H1 (cell line): ENCODE measurements around the gene MACROD2. TPM values are rescaled to one million over a fixed set of nuclear protein-coding genes. Genes with fewer than 3 reads are reported as not detected.

Experiments used
- CTCF ChIA-PET: fragments of 300-600 bp; sonication (Branson Sonifier 250); formaldehyde crosslinking; loops from one replicate; lab custom pipeline; 2021; ENCODE audit not compliant: partially characterized antibody; lab: Charles Lee
- POLR2A ChIA-PET: fragments of 300-600 bp; sonication (Branson Sonifier 250); formaldehyde crosslinking; loops from one replicate; lab custom pipeline; 2021; ENCODE audit warnings: inconsistent platforms; ENCODE audit not compliant: partially characterized antibody; lab: Charles Lee
- DNase-seq, 2 experiments: peaks; one replicate each; pipeline versions ENCODE4 v3.0.0 to v3.0.0-alpha.2; 2010 to 2022; ENCODE audit warnings: low spot score in 2 of 2, low read depth in 1 of 2, mixed read lengths in 1 of 2
- FAIRE-seq: peaks from 2 replicates; lab custom pipeline; 2011; peaks lifted over from hg19 to GRCh38; lab: Jason Lieb, UNC
- H2AFZ ChIP-seq: 2 replicates; pipeline ENCODE4 v1.8.1; 2012; ENCODE audit warnings: low read length, inconsistent platforms
- H2AK5ac ChIP-seq: 2 replicates; pipeline ENCODE4 v1.6.1; 2013; ENCODE audit warnings: low read depth, low read length
- H2BK120ac ChIP-seq: replicated peaks from 2 replicates; pipeline ENCODE3; 2013; ENCODE audit warnings: low read depth, low read length, inconsistent platforms
- H2BK12ac ChIP-seq: 2 replicates; pipeline ENCODE4 v1.6.1; 2013; ENCODE audit warnings: low read depth, low read length
- H2BK15ac ChIP-seq: 2 replicates; pipeline ENCODE4 v1.6.1; 2013; ENCODE audit warnings: low read length
- H2BK20ac ChIP-seq: 2 replicates; pipeline ENCODE4 v1.6.1; 2013; ENCODE audit warnings: low read length
- H2BK5ac ChIP-seq: 2 replicates; pipeline ENCODE4 v1.6.1; 2013; ENCODE audit warnings: low read depth, low read length
- H3K14ac ChIP-seq: 2 replicates; pipeline ENCODE4 v1.6.1; 2013; ENCODE audit warnings: inconsistent platforms; ENCODE audit not compliant: insufficient read length
- H3K18ac ChIP-seq: 2 replicates; pipeline ENCODE4 v1.6.1; 2013; ENCODE audit warnings: low read length; ENCODE audit errors: extremely low read depth
- H3K23ac ChIP-seq: 2 replicates; pipeline ENCODE4 v1.6.1; 2013; ENCODE audit warnings: inconsistent platforms; ENCODE audit not compliant: insufficient read length
- H3K23me2 ChIP-seq: 2 replicates; pipeline ENCODE4 v1.6.1; 2013; ENCODE audit warnings: low read depth, low read length
- H3K27ac ChIP-seq: 2 replicates; pipeline ENCODE4 v1.6.1; 2011; ENCODE audit warnings: low read depth, low read length, inconsistent platforms
- H3K27me3 ChIP-seq, 4 experiments: replicated peaks in 1 of 4; 1 replicate in 1 of 4; 2 replicates in 3 of 4; pipeline versions ENCODE4 v1.6.1 to v1.8.1; 2011 to 2013; ENCODE audit warnings: low read length in 3 of 4, mild to moderate bottlenecking in 3 of 4, inconsistent platforms in 2 of 4, mixed read lengths in 2 of 4, moderate library complexity in 1 of 4; ENCODE audit not compliant: control insufficient read depth in 3 of 4, insufficient read depth in 3 of 4; ENCODE audit errors: extremely low read depth in 1 of 4
- H3K36me3 ChIP-seq, 4 experiments: 2 replicates each; pipeline versions ENCODE4 v1.6.1 to v1.8.1; 2011 to 2013; ENCODE audit warnings: mild to moderate bottlenecking in 4 of 4, low read length in 3 of 4, moderate library complexity in 2 of 4, control low read depth in 1 of 4, inconsistent platforms in 1 of 4; ENCODE audit not compliant: insufficient read depth in 4 of 4, control insufficient read depth in 2 of 4
- H3K4ac ChIP-seq: replicated peaks from 2 replicates; pipeline ENCODE3; 2013; ENCODE audit warnings: low read length, low read depth, mixed read lengths, inconsistent platforms; ENCODE audit not compliant: insufficient read length
- H3K4me1 ChIP-seq, 4 experiments: replicated peaks in 1 of 4; 1 replicate in 1 of 4; 2 replicates in 3 of 4; pipeline versions ENCODE4 v1.6.1 to v1.8.1; 2011 to 2013; ENCODE audit warnings: low read length in 3 of 4, inconsistent platforms in 2 of 4, mixed read lengths in 1 of 4; ENCODE audit not compliant: insufficient read depth in 4 of 4, control insufficient read depth in 3 of 4
- H3K4me2 ChIP-seq, 2 experiments: 2 replicates each; pipeline versions ENCODE4 v1.6.1 to v1.8.1; 2011 to 2013; ENCODE audit warnings: low read depth in 2 of 2, low read length in 2 of 2, control low read depth in 1 of 2, inconsistent platforms in 1 of 2, mild to moderate bottlenecking in 1 of 2; ENCODE audit not compliant: insufficient read depth in 1 of 2
- H3K4me3 ChIP-seq, 4 experiments: fragments of 200-600, 300-600 bp in 1 of 4; sonication (generic), shearing (Covaris generic), sonication (Bioruptor Twin) in 1 of 4; 2 replicates each; pipeline versions ENCODE4 v1.5.1 to v1.8.1; 2011 to 2016; ENCODE audit warnings: low read length in 4 of 4, low read depth in 3 of 4, control low read depth in 2 of 4, inconsistent platforms in 2 of 4, mild to moderate bottlenecking in 2 of 4, mixed read lengths in 1 of 4, moderate library complexity in 1 of 4; ENCODE audit not compliant: insufficient read depth in 2 of 4; ENCODE audit errors: extremely low read depth in 1 of 4
- H3K56ac ChIP-seq: replicated peaks from 2 replicates; pipeline ENCODE3; 2013; ENCODE audit warnings: low read depth, mild to moderate bottlenecking, mixed read lengths, low read length, inconsistent platforms; ENCODE audit not compliant: insufficient read length
- H3K79me1 ChIP-seq: 2 replicates; pipeline ENCODE4 v1.6.1; 2013; ENCODE audit warnings: low read depth, low read length, control low read depth
- H3K79me2 ChIP-seq, 2 experiments: 2 replicates each; pipeline versions ENCODE4 v1.6.1 to v1.8.1; 2012 to 2013; ENCODE audit warnings: low read length in 2 of 2, mild to moderate bottlenecking in 2 of 2, inconsistent platforms in 1 of 2; ENCODE audit not compliant: insufficient read depth in 2 of 2, control insufficient read depth in 1 of 2
- H3K9ac ChIP-seq, 4 experiments: replicated peaks in 1 of 4; 1 replicate in 1 of 4; 2 replicates in 3 of 4; pipeline versions ENCODE4 v1.6.1 to v1.8.1; 2011 to 2013; ENCODE audit warnings: low read depth in 3 of 4, low read length in 3 of 4, control low read depth in 2 of 4, mild to moderate bottlenecking in 2 of 4, moderate library complexity in 2 of 4, inconsistent platforms in 1 of 4; ENCODE audit errors: extremely low read depth in 1 of 4
- H3K9me3 ChIP-seq, 2 experiments: 2 replicates each; pipeline versions ENCODE4 v1.6.1 to v1.8.1; 2012 to 2013; ENCODE audit warnings: mild to moderate bottlenecking in 2 of 2, moderate library complexity in 2 of 2, control low read depth in 1 of 2, inconsistent platforms in 1 of 2, low read depth in 1 of 2, low read length in 1 of 2, mixed read lengths in 1 of 2; ENCODE audit not compliant: insufficient read depth in 2 of 2
- H4K20me1 ChIP-seq, 2 experiments: replicated peaks in 1 of 2; 2 replicates each; pipeline versions ENCODE3 to v1.8.1; 2011 to 2013; ENCODE audit warnings: inconsistent platforms in 2 of 2, low read length in 2 of 2, mild to moderate bottlenecking in 1 of 2; ENCODE audit not compliant: insufficient read depth in 2 of 2, control insufficient read depth in 1 of 2
- H4K5ac ChIP-seq: 2 replicates; pipeline ENCODE4 v1.6.1; 2013; ENCODE audit warnings: low read length, low read depth, mixed read lengths, inconsistent platforms; ENCODE audit not compliant: insufficient read length
- H4K8ac ChIP-seq: 2 replicates; pipeline ENCODE4 v1.8.0; 2013; ENCODE audit warnings: mild to moderate bottlenecking, moderate library complexity, low read length, inconsistent platforms; ENCODE audit not compliant: insufficient read depth; ENCODE audit errors: extremely low read depth
- H4K91ac ChIP-seq: replicated peaks from 2 replicates; pipeline ENCODE3; 2013; ENCODE audit warnings: low read length, mixed read lengths, inconsistent platforms; ENCODE audit not compliant: insufficient read length
- BRCA1 ChIP-seq: IDR thresholded peaks from 2 replicates; pipeline ENCODE4 v1.6.1; 2012; ENCODE audit warnings: low read depth, low read length, improper control_type of control experiment
- CBX8 ChIP-seq: fragments of 300-800, 300-1000 bp; sonication (generic); IDR thresholded peaks from 2 replicates; pipeline ENCODE4 v1.7.1; 2016; ENCODE audit warnings: low read depth, low read length, borderline replicate concordance
- MAFK ChIP-seq: IDR thresholded peaks from 2 replicates; pipeline ENCODE4 v1.6.1; 2012; ENCODE audit warnings: low read depth, mild to moderate bottlenecking, improper control_type of control experiment, low read length
- PHF8 ChIP-seq: fragments of 200-600 bp; sonication (generic); conservative IDR thresholded peaks from 2 replicates; pipeline ENCODE4 v1.7.1; 2012; ENCODE audit warnings: low read depth, mild to moderate bottlenecking, inconsistent platforms, low read length, moderate library complexity
- POLR2AphosphoS5 ChIP-seq: IDR thresholded peaks from 2 replicates; pipeline ENCODE4 v1.6.1; 2011; ENCODE audit warnings: low read depth, low read length
- TCF12 ChIP-seq: IDR thresholded peaks from 2 replicates; pipeline ENCODE4 v1.6.1; 2011; ENCODE audit warnings: low read depth, mild to moderate bottlenecking, low read length
- TEAD4 ChIP-seq: IDR thresholded peaks from 2 replicates; pipeline ENCODE4 v1.6.1; 2012; ENCODE audit warnings: low read depth, low read length, inconsistent platforms, mixed read lengths
- WGBS, 2 experiments: shearing (Covaris generic) in 1 of 2; methylation state at CpG; one replicate each; pipeline versions ENCODE4 v1.1.6 to v1.1.7; 2013 to 2015; ENCODE audit warnings: low lambda C conversion rate in 2 of 2, mixed read lengths in 2 of 2, inconsistent platforms in 1 of 2, low coverage in 1 of 2, missing lambda C conversion rate in 1 of 2; ENCODE audit not compliant: insufficient replicate concordance in 2 of 2, insufficient coverage in 1 of 2, insufficient read length in 1 of 2; ENCODE audit errors: extremely low coverage in 1 of 2, missing lambda C conversion rate in 1 of 2; 5-methylcytosine and 5-hydroxymethylcytosine counted together
- polyA plus RNA-seq, 7 experiments: library from polyadenylated mRNA; depleted of rRNA in 3 of 7; stranded (reverse) in 5 of 7; unstranded in 2 of 7; fragments of >200 nt in 5 of 7; fragments of 200-250 nt in 2 of 7; gene quantifications; 1 replicate in 5 of 7; 2 replicates in 1 of 7; 4 replicates in 1 of 7; pipeline versions ENCODE4 v1.2.1 to v1.2.3, GENCODE V29; 2011 to 2013; ENCODE audit warnings: missing spikeins in 2 of 7, mixed read lengths in 2 of 7
- total RNA-seq: library from RNA; stranded (reverse); fragmentation: NEBNext Ultra II Directional; extraction: Animal tissue kit (Norgen Biotek cat#: 25700); gene quantifications from 2 replicates; pipeline ENCODE4 v1.2.1, GENCODE V29; 2021

The MACROD2 gene
- total and polyA plus RNA-seq, 2 of the 8 experiments (the other 6 are each of a cell fraction or from before 2014, with no cell fraction given) = 0.70 to 3.9 TPM

- no peak overlapping the region for H2BK20ac ChIP-seq
- no peaks in the 10 kb centered on the region for H3K9me3 ChIP-seq
- ChIA-PET CTCF (no interaction called here), POLR2A (no interaction called here)
- no peak overlapping the region for H2AK5ac ChIP-seq
- no peaks in the 10 kb centered on the region for H3K79me1 ChIP-seq
- no peak overlapping the region for H3K18ac ChIP-seq
- H3K56ac ChIP-seq = no peak overlapping the region
- H3K4me1 ChIP-seq = no peaks in the 10 kb centered on the region
- DNase-seq (no peak), FAIRE-seq (no peak)
- H2AFZ ChIP-seq = no peak overlapping the region
- no peak overlapping the region for H3K4ac ChIP-seq
- no peaks in the 10 kb centered on the region for H3K79me2 ChIP-seq
- no peaks in the 10 kb centered on the region for H4K20me1 ChIP-seq
- H3K27ac ChIP-seq = no peak overlapping the region
- no peaks in the 10 kb centered on the region for H3K23me2 ChIP-seq
- H4K91ac ChIP-seq = no peak overlapping the region
- H3K4me2 ChIP-seq = no peak overlapping the region
- H2BK5ac ChIP-seq = no peak overlapping the region
- H3K36me3 ChIP-seq = 0 out of 8 replicates have a peak, but pooled peaks cover 0 to 2% (median 0%) of the 10 kb centered on the region in 4 experiments
- no peak overlapping the region for H2BK15ac ChIP-seq
- no peak overlapping the region for H3K23ac ChIP-seq
- H4K8ac ChIP-seq = no peak overlapping the region
- no peak overlapping the region for H3K9ac ChIP-seq
- no peak for TF ChIP-seq PHF8
- no peak for TF ChIP-seq BRCA1
- TF ChIP-seq TCF12 = no peak
- no peak for TF ChIP-seq TEAD4
- TF ChIP-seq MAFK = no peak
- TF ChIP-seq POLR2AphosphoS5 = no peak
- no peak for TF ChIP-seq CBX8
- no peak overlapping the region for H2BK120ac ChIP-seq
- no peak overlapping the region for H3K14ac ChIP-seq
- no peak overlapping the region for H4K5ac ChIP-seq
- H3K27me3 ChIP-seq = no peaks in the 10 kb centered on the region
- no peak overlapping the region for H2BK12ac ChIP-seq
- H3K4me3 ChIP-seq = no peak overlapping the region
- 93% methylated on average over 1 of the region's 1 CpG; no CpG with 5 or more reads in 1 of the 2 experiments for WGBS, 2 experiments
Measured at GRCh38 chr20:14098261-14098660, 102.9 kb downstream of the MACROD2 start.
